HFFc6 (cell line): ENCODE results near the gene LIN37. TPM values are rescaled to one million over a fixed set of nuclear protein-coding genes. Genes with fewer than 3 reads are reported as not detected.

ENCODE experiments used
- DNase-seq: peaks from one replicate; pipeline ENCODE4 v3.0.0-alpha.2; 2018
- H3K27ac Mint-ChIP-seq: 2 replicates; pipeline ENCODE4 v1.8.0; 2020; ENCODE audit warnings: mild to moderate bottlenecking, mixed read lengths
- H3K27me3 Mint-ChIP-seq: 2 replicates; pipeline ENCODE4 v1.8.0; 2021; ENCODE audit warnings: mild to moderate bottlenecking, moderate library complexity, mixed read lengths; ENCODE audit not compliant: insufficient read depth
- H3K36me3 Mint-ChIP-seq: 2 replicates; pipeline ENCODE4 v1.8.0; 2021; ENCODE audit warnings: low read depth, mixed read lengths
- H3K4me1 Mint-ChIP-seq: 2 replicates; pipeline ENCODE4 v1.8.0; 2020; ENCODE audit warnings: low read depth, mixed read lengths
- H3K4me3 Mint-ChIP-seq: 2 replicates; pipeline ENCODE4 v1.8.0; 2020; ENCODE audit warnings: mild to moderate bottlenecking, moderate library complexity, mixed read lengths
- H3K9me3 Mint-ChIP-seq: 2 replicates; pipeline ENCODE4 v1.8.0; 2020; ENCODE audit warnings: mild to moderate bottlenecking, mixed read lengths
- CTCF ChIP-seq: fragments of 200-600 bp; sonication (generic); IDR thresholded peaks from 2 replicates; pipeline ENCODE4 v1.5.0; 2021; ENCODE audit warnings: antibody characterized with exemption, mild to moderate bottlenecking
- total RNA-seq, 6 experiments: library from RNA; stranded (reverse); fragmentation: NEBNext Ultra II Directional; extraction: Animal tissue kit (Norgen Biotek cat#: 25700); gene quantifications; 2 replicates in 1 of 6; 3 replicates in 5 of 6; pipeline ENCODE4 v1.2.3, GENCODE V29; 2021

LIN37 gene
- total RNA-seq, 6 experiments from 2014 or later = 6.0 to 9.9 (median 8.7) TPM

DNA sequence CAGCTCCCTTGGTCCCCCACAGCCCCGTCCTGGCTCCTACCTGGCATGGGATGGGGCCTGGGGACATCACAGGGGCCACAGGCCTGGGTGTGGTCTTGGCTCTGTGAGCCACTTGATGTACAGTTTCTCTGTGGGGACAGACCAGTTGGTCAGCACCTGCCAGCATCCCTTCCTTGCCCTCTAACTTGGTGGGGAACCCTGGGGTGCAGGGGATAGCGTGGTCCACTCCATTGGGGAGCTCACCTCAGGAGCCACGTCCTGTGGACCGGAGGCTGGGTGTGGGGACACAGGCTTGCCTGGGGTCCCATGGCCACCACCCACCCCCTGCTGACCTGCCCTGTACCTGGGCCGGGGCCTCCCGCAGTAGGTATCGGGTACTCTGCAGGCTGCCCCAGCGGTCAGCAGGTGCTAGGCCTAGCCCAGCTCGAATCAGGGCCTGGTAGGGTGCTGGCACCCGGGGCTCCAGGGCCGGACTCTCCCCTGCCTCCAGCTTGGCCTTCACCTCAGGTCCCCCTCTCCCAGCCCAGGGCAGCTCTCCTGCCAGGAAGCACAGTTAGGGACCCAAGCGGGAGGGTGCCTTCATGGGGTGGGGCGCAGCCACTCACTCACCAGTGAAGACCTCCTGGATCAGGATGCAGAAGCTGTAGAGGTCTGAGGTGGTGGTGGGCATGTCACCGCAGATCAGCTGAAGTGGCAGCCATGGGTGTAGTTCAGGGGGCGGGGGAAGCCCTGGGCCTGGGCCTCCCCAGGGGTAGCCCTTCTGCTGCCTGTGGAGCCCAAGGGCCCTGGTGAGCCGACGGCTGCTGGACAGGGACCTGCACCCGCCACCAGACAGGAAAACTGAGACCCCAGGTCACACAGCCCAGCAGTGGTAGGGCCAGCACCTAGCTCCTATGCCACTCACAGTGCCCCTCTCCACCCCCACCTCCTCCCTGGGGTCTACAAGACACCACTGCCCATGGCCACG lies 41.9 kb downstream of the LIN37 start:
- no peak overlapping the region for H3K27ac Mint-ChIP-seq
- no peaks in the 10 kb centered on the region for H3K9me3 Mint-ChIP-seq
- no peaks in the 10 kb centered on the region for H3K4me1 Mint-ChIP-seq
- TF ChIP-seq CTCF = no peak
- H3K27me3 Mint-ChIP-seq = peaks cover 5% of the 10 kb centered on the region
- no peak for DNase-seq
- no peak overlapping the region for H3K4me3 Mint-ChIP-seq
- no peaks in the 10 kb centered on the region for H3K36me3 Mint-ChIP-seq

- peaks cover 8% of the 10 kb centered on the region for H3K27me3 Mint-ChIP-seq
- no peaks in the 10 kb centered on the region for H3K9me3 Mint-ChIP-seq
- DNase-seq = no peak
- no peak overlapping the region for H3K4me3 Mint-ChIP-seq
- H3K27ac Mint-ChIP-seq = no peak overlapping the region
- no peaks in the 10 kb centered on the region for H3K4me1 Mint-ChIP-seq
- H3K36me3 Mint-ChIP-seq = no peaks in the 10 kb centered on the region
- TF ChIP-seq CTCF = peak; percentile 48
These were observed 42.8 kb downstream of the LIN37 start for GRCh38 chr19:35790981-35791813.

DNA sequence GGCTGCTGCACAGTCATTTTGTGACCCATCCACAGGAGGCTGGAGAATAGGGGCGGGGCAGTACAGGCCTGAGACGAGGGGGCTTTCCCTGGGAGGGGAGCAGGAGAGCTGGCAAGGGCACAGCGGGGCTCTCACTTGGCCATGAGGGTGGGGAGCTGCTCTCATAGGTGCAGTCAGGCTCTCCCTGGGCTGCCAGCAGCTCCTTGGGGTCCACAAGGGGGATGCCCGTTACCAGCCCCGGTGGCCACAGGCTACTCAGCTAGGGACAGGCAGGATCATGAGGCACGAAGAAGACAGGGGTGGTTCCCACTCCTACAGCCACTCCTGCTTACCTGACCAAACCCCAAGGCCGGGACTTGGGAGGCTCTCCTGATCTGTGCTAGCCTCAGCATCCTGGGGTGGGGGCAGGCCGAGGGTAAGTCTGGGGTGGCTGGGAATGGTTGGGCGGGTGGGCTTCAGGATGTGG lies 43.5 kb downstream of the LIN37 start:
- no peak overlapping the region for H3K4me3 Mint-ChIP-seq
- DNase-seq = no peak
- no peaks in the 10 kb centered on the region for H3K36me3 Mint-ChIP-seq
- H3K9me3 Mint-ChIP-seq = no peaks in the 10 kb centered on the region
- H3K4me1 Mint-ChIP-seq = no peaks in the 10 kb centered on the region
- no peak for TF ChIP-seq CTCF
- H3K27me3 Mint-ChIP-seq = peaks cover 13% of the 10 kb centered on the region
- H3K27ac Mint-ChIP-seq = no peak overlapping the region

GRCh38 chr19:35792312-35792711 lies 43.9 kb downstream of the LIN37 start:
- Mint-ChIP-seq H3K9me3 (no peaks in the 10 kb centered on the region), H3K4me1 (no peaks in the 10 kb centered on the region), H3K4me3 (no peak overlapping the region), H3K27me3 (peaks cover 16% of the 10 kb centered on the region), H3K36me3 (no peaks in the 10 kb centered on the region), H3K27ac (no peak overlapping the region)
- no peak for DNase-seq
- no peak for TF ChIP-seq CTCF

DNA sequence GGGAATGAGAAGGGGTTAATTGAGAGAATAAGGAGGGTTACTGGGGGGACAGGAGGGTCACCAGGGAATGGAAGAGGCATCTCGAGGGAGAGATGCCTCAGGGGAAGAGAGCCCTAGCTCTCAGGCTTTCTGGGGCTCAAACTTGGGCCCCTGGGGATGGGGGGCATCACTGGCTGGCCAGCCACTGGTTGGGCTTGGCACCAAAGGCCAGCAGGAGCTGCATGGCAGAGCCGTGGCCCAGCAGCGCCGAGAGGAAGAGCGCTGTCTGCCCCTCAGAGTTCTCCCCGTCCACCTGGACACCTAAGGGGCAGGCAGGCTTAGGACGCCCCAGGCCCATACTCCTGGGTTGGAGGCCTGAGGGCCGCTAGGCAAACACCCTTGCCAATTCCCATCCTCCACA lies 44.5 kb downstream of the LIN37 start:
- TF ChIP-seq CTCF = no peak
- Mint-ChIP-seq H3K4me3 (no peak overlapping the region), H3K9me3 (no peaks in the 10 kb centered on the region), H3K36me3 (no peaks in the 10 kb centered on the region), H3K27me3 (peaks cover 16% of the 10 kb centered on the region), H3K27ac (no peak overlapping the region), H3K4me1 (no peaks in the 10 kb centered on the region)
- no peak for DNase-seq
